Spleen (tissue), 11 donors: ENCODE data around the gene MKS1. TPM values are rescaled to one million over a fixed set of nuclear protein-coding genes. Genes with fewer than 3 reads are reported as not detected.

ENCODE experiments used
- DNase-seq: peaks from one replicate; pipeline ENCODE4 v3.0.0-alpha.2; 2020
- H3K27ac ChIP-seq, 8 donors: fragments of 200-600 bp; sonication (generic) in 7 of 8; 1 replicate in 4 of 8; 2 replicates in 4 of 8; pipeline versions ENCODE4 v1.5.0 to v1.8.0; 2016 to 2021; ENCODE audit warnings: inconsistent platforms in 4 of 8, mild to moderate bottlenecking in 4 of 8, moderate library complexity in 1 of 8
- H3K27me3 ChIP-seq, 7 donors: fragments of 200-600 bp; sonication (generic) in 6 of 7; replicated peaks in 1 of 7; 1 replicate in 4 of 7; 2 replicates in 3 of 7; pipeline versions ENCODE4 v1.5.0 to v1.8.0; 2016 to 2021; ENCODE audit warnings: inconsistent platforms in 3 of 7, mild to moderate bottlenecking in 1 of 7
- H3K36me3 ChIP-seq, 6 donors: fragments of 200-600 bp; sonication (generic) in 5 of 6; 1 replicate in 4 of 6; 2 replicates in 2 of 6; pipeline versions ENCODE4 v1.5.0 to v1.8.0; 2016 to 2021; ENCODE audit warnings: inconsistent platforms in 2 of 6
- H3K4me1 ChIP-seq, 6 donors: fragments of 200-600 bp; sonication (generic) in 5 of 6; 1 replicate in 3 of 6; 2 replicates in 3 of 6; pipeline versions ENCODE4 v1.5.0 to v1.8.0; 2016 to 2021; ENCODE audit warnings: inconsistent platforms in 3 of 6
- H3K4me3 ChIP-seq, 8 donors: fragments of 200-600 bp; sonication (generic) in 7 of 8; 1 replicate in 4 of 8; 2 replicates in 4 of 8; pipeline versions ENCODE4 v1.5.0 to v1.8.0; 2016 to 2021; ENCODE audit warnings: inconsistent platforms in 4 of 8, mild to moderate bottlenecking in 4 of 8, moderate library complexity in 2 of 8
- H3K9me3 ChIP-seq, 8 donors: fragments of 200-600 bp; sonication (generic) in 7 of 8; 1 replicate in 4 of 8; 2 replicates in 4 of 8; pipeline versions ENCODE4 v1.5.0 to v1.8.0; 2016 to 2021; ENCODE audit warnings: inconsistent platforms in 4 of 8
- POLR2A ChIP-seq, 3 donors: fragments of 450-650 bp; IDR thresholded peaks; one replicate each; pipeline ENCODE4 v1.5.1; 2017; ENCODE audit warnings: antibody characterized with exemption in 3 of 3, mild to moderate bottlenecking in 1 of 3
- POLR2AphosphoS5 ChIP-seq, 3 donors: sonication (generic); formaldehyde crosslinking; IDR thresholded peaks; one replicate each; pipeline ENCODE4 v1.5.1; 2017; ENCODE audit warnings: antibody characterized with exemption in 3 of 3
- WGBS, 5 donors: extraction: QIAGEN DNeasy Blood & Tissue Kit in 3 of 5; methylation state at CpG; one replicate each; pipeline versions ENCODE4 v1.1.5 to v1.1.7; 2013 to 2018; 5-methylcytosine and 5-hydroxymethylcytosine counted together
- intact Hi-C: fragments of 100-400 bp; cut with DNase I; formaldehyde crosslinking; loops from one replicate; pipeline ENCODE4 v1.15.0; 2023; ENCODE audit warnings: low total_unique reads
- polyA plus RNA-seq, 3 donors: library from polyadenylated mRNA; stranded (reverse); fragments of 200-250 nt; gene quantifications; one replicate each; pipeline ENCODE4 v1.2.1, GENCODE V29; 2013
- total RNA-seq, 7 donors: library from RNA; depleted of rRNA in 3 of 7; stranded (reverse); fragments of >200 nt in 3 of 7; fragmentation: NEBNext Ultra II Directional in 4 of 7; extraction: Animal tissue kit (Norgen Biotek cat#: 25700) in 4 of 7; gene quantifications; one replicate each; pipeline versions ENCODE4 v1.1.0 to v1.2.1, GENCODE V29; 2016 to 2021
- TF ChIP-seq, protein P1 (sequence below), 11 experiments: fragments of 200-600 bp in 7 of 11; fragments of 450-650 bp in 4 of 11; sonication (generic) in 4 of 11; IDR thresholded peaks in 8 of 11; conservative IDR thresholded peaks in 3 of 11; 1 replicate in 7 of 11; 2 replicates in 4 of 11; pipeline versions ENCODE4 v1.4.0 to v1.8.0; 2016 to 2021; ENCODE audit warnings: antibody characterized with exemption in 11 of 11, inconsistent platforms in 4 of 11, mild to moderate bottlenecking in 1 of 11
- donor health status: healthy with polysubstance abuse.
- donor health status: DM: no; HTN: no; CAD: no; lungs with moderate emphysema.
- donor health status: DM: no; HTN: no; CAD: no.
- donor health status: Bipolar disorder and iron deficiency.
- donor health status: healthy.
- donor health status: DM: no; HTN: no; CAD: no.
- donor health status: DM: yes; HTN: yes; CAD: no.

The MKS1 gene
- total and polyA plus RNA-seq, 10 donors, result 8.1 to 17.1 (median 13.0) TPM

DNA sequence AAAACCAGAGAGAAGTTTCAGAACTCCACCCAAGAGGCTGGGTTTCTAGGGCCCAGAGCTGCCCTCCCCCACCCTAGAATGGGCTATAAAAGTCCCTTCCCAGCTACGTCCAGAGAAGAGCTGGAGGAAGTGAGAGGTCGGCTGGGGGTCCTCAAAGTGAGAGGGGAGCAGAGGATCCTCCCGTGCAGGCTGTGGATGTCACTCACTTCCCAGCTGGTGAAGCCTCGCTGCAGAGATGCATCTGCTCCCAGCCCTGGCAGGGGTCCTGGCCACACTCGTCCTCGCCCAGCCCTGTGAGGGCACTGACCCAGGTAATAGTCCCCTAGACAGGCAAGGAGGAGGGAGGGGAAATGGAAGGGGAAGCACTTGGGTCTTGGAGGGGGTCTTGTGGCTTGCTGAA, 26.4 kb downstream of the MKS1 start, which contains the start of gene EPX:
TSS of gene EPX (plus strand) at position 115 of the 400 bp plus-strand sequence. CDS start at position 236, 121 bp downstream.
- no peaks in the 10 kb centered on the region for H3K9me3 ChIP-seq
- TF ChIP-seq POLR2AphosphoS5 (IDR thresholded peaks at IDR 0.05), result no peak
- no peak for TF ChIP-seq POLR2A (IDR thresholded peaks at IDR 0.05)
- TF ChIP-seq, protein P1, sequence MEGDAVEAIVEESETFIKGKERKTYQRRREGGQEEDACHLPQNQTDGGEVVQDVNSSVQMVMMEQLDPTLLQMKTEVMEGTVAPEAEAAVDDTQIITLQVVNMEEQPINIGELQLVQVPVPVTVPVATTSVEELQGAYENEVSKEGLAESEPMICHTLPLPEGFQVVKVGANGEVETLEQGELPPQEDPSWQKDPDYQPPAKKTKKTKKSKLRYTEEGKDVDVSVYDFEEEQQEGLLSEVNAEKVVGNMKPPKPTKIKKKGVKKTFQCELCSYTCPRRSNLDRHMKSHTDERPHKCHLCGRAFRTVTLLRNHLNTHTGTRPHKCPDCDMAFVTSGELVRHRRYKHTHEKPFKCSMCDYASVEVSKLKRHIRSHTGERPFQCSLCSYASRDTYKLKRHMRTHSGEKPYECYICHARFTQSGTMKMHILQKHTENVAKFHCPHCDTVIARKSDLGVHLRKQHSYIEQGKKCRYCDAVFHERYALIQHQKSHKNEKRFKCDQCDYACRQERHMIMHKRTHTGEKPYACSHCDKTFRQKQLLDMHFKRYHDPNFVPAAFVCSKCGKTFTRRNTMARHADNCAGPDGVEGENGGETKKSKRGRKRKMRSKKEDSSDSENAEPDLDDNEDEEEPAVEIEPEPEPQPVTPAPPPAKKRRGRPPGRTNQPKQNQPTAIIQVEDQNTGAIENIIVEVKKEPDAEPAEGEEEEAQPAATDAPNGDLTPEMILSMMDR (IDR thresholded peaks at IDR 0.05 in 8 of 11, conservative IDR thresholded peaks at IDR 0.05 in 3 of 11), result no peak
- H3K36me3 ChIP-seq, result no peaks in the 10 kb centered on the region
- 13 to 43% (median 28%) methylated on average over 2 to 6 of the region's 6 CpGs for WGBS, 5 donors
- no peak within 1 kb of the TSS for H3K27ac ChIP-seq
- H3K4me3 ChIP-seq, result no peak within 1 kb of the TSS
- no peak for DNase-seq
- intact Hi-C loops, result no loop called here
- no peaks in the 10 kb centered on the region for H3K4me1 ChIP-seq
- peaks cover 0 to 58% (median 8%) of the 10 kb centered on the region in 7 donors for H3K27me3 ChIP-seq

DNA sequence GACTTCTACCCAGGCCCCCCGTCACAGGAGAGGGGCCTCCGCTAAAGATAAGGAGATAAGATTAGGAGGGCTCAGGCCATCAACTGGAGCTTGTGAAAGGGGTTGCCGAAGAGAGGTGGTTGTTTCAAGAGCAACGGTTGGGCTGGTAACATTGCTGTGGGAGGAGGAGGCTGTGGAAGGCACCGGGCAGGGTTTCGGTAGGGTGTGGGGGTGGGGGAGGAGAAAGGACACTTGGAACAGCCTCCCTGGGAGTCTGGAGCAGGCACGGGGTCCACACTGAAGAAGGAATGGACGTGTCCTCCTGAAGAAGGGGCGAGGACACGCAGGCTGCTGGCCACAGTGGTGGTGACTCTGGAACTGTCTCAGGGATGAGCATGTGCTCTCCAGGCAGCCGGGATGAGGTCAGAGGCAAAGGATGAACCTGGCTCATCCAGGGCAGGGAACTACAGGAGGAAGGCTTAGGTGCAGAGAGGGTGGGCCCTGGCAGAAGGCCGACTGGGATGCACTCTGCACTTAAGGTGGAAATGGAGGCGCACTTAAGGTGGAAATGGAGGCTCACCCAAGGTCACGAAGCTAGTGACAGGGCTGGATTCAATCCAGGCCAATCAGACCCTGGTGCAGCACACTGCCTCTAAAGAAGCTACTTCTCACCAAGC, 27.7 kb downstream of the MKS1 start:
- H3K27ac ChIP-seq, result no peak overlapping the region
- H3K27me3 ChIP-seq, result peaks cover 0 to 48% (median 8%) of the 10 kb centered on the region in 7 donors
- H3K4me3 ChIP-seq, result no peak overlapping the region
- H3K9me3 ChIP-seq, result no peaks in the 10 kb centered on the region
- intact Hi-C loops, result no loop called here
- no peaks in the 10 kb centered on the region for H3K36me3 ChIP-seq
- TF ChIP-seq, protein P1 (IDR thresholded peaks at IDR 0.05 in 8 of 11, conservative IDR thresholded peaks at IDR 0.05 in 3 of 11), result no peak
- TF ChIP-seq POLR2A (IDR thresholded peaks at IDR 0.05) (no peak), POLR2AphosphoS5 (IDR thresholded peaks at IDR 0.05) (no peak)
- H3K4me1 ChIP-seq, result no peaks in the 10 kb centered on the region
- 51 to 62% (median 58%) methylated on average over 14 of the region's 14 CpGs for WGBS, 5 donors
- no peak for DNase-seq

DNA sequence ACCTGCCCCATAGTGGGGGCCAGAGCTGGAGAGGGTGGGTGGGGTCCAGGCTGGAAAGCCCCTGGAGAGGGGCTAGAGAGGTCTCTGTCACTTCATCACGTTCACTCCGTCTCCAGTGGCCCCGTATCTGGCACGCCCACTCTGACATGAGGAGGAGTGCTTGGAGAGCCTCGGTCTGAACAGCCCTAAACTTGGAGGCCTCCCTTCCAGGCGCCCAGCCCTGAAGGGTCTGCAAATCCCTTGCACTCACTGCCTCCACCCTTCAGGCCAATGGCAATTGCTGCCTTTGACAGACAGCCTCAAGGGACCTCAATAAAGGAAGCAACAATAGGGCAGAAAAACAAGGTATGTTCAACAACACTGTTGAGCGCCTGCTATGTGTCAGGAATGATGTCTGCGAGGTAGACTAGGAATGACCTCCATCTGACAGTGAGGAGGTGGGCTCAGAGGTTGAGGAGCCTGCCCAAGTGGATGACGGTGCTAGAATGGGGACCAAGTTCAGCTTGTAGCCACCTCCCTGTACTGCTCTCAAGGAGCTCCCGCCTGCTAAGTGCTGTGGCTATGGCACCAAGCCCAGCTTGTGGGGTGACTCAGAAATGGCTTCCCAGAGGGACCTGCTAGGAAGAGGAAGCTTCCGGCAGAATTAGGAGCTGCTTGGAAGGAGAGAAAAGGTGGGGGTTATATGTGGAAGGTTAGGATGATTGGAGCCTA, 29.5 kb downstream of the MKS1 start:
- peaks cover 0 to 7% (median 0%) of the 10 kb centered on the region in 6 donors for H3K4me1 ChIP-seq
- intact Hi-C loops, result no loop called here
- peaks cover 0 to 48% (median 8%) of the 10 kb centered on the region in 7 donors for H3K27me3 ChIP-seq
- H3K36me3 ChIP-seq, result no peaks in the 10 kb centered on the region
- no peak for TF ChIP-seq POLR2A (IDR thresholded peaks at IDR 0.05)
- no peak for TF ChIP-seq POLR2AphosphoS5 (IDR thresholded peaks at IDR 0.05)
- TF ChIP-seq, protein P1 (IDR thresholded peaks at IDR 0.05 in 8 of 11, conservative IDR thresholded peaks at IDR 0.05 in 3 of 11), result no peak
- no peak overlapping the region for H3K4me3 ChIP-seq
- H3K9me3 ChIP-seq, result no peaks in the 10 kb centered on the region
- no peak overlapping the region for H3K27ac ChIP-seq
- DNase-seq, result no peak
- WGBS, 5 donors, result 60 to 72% (median 64%) methylated on average over 11 of the region's 11 CpGs

DNA sequence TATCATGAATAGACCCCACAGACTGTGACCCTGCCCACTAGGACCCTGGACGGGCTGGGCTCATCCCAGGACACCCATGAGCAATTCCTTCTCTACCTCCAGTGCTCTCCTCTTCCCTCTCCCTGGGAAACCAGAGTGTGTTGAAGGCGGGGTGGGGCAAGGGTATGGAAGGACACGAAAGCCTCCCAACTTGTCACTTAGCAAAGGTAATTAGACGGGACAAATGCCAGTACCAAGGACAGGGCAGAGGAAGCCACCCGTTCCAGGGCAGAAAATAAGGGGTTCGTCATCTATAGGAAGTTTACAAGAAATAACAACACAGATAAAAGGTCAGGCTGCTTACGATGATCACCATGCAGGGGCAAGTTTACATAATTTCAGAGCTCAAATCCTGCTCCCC, 31.4 kb downstream of the MKS1 start:
- WGBS, 5 donors, result 52 to 71% (median 65%) methylated on average over 7 of the region's 7 CpGs

More for the DNA sequence above, 31.4 kb downstream of the MKS1 start:
- Histone ChIP-seq H3K9me3 (no peaks in the 10 kb centered on the region), H3K4me3 (no peak overlapping the region), H3K27ac (no peak overlapping the region), H3K27me3 (peaks cover 0 to 35% (median 8%) of the 10 kb centered on the region in 7 donors), H3K4me1 (peaks cover 0 to 7% (median 0%) of the 10 kb centered on the region in 6 donors), H3K36me3 (no peaks in the 10 kb centered on the region)
- intact Hi-C loops, result no loop called here
- DNase-seq, result no peak
- TF ChIP-seq POLR2A (IDR thresholded peaks at IDR 0.05) (no peak), POLR2AphosphoS5 (IDR thresholded peaks at IDR 0.05) (no peak)
- TF ChIP-seq, protein P1 (IDR thresholded peaks at IDR 0.05 in 8 of 11, conservative IDR thresholded peaks at IDR 0.05 in 3 of 11), result no peak
